ENCODE measurements around the gene FGD3. TPM values are rescaled to one million over a fixed set of nuclear protein-coding genes. Genes with fewer than 3 reads are reported as not detected.

Gene FGD3
- total and polyA plus RNA-seq, 9 of the 15 experiments (the other 6 are each of a cell fraction or from before 2014, with no cell fraction given), result 0.07 to 1.3 (median 0.29) TPM

- TF ChIP-seq HINFP (tag; conservative IDR thresholded peaks at IDR 0.05; ENCODE audit: low read depth) (no peak), ZBTB33 (CRISPR knock-in tag; IDR thresholded peaks at IDR 0.05) (no peak), FOXA3 (CRISPR knock-in tag; conservative IDR thresholded peaks at IDR 0.05 in 1 of 2, IDR thresholded peaks at IDR 0.05 in 1 of 2) (no peak), TGIF2 (CRISPR knock-in tag; IDR thresholded peaks at IDR 0.05) (no peak), THRAP3 (IDR thresholded peaks at IDR 0.05; ENCODE audit: borderline replicate concordance) (no peak), ZNF644 (tag; IDR thresholded peaks at IDR 0.05; ENCODE audit: low read depth) (no peak), ZNF133 (CRISPR knock-in tag; IDR thresholded peaks at IDR 0.05) (no peak), MTA3 (IDR thresholded peaks at IDR 0.05; ENCODE audit: borderline replicate concordance) (no peak), ETV5 (CRISPR knock-in tag; IDR thresholded peaks at IDR 0.05; ENCODE audit: low read depth) (no peak), ZNF197 (CRISPR knock-in tag; IDR thresholded peaks at IDR 0.05; ENCODE audit: low read depth) (no peak)
Measured at GRCh38 chr9:93043122-93043521, 95.8 kb downstream of the FGD3 start (continued).

All from K562 (cell line).